Astrocyte of the spinal cord (primary cell): ENCODE results near the gene DENND1A.
A peak's percentile ranks its signal among the peaks of the same experiment; 100 is the strongest.
"Not testable (repeated sequence)": the region's sequence is repeated elsewhere in the genome, so short reads cannot be mapped to it uniquely, and the experiment has no call there.

Experiments used
- DNase-seq: peaks from one replicate; pipeline ENCODE4 v3.0.0; 2011; ENCODE audit warnings: low read depth, low spot score
- H3K4me3 ChIP-seq: 2 replicates; pipeline ENCODE4 v1.5.1; 2011; ENCODE audit warnings: low read depth, mild to moderate bottlenecking, low read length, moderate library complexity
- in situ Hi-C: cut with HindIII; loops from 2 replicates; pipeline ENCODE4 v1.10.0; 2017; ENCODE audit warnings: low sequenced_read_pairs
- TF ChIP-seq, protein P1 (sequence below): IDR thresholded peaks from 2 replicates; pipeline ENCODE4 v1.5.1; 2012; ENCODE audit warnings: low read depth, mild to moderate bottlenecking, low read length, inconsistent platforms

Gene DENND1A

GRCh38 chr9:123643518-123643917 lies 286.4 kb downstream of the DENND1A start:
- DNase-seq, result no peak
- in situ Hi-C loops, result no loop called here
- no peak overlapping the region for H3K4me3 ChIP-seq
- TF ChIP-seq, protein P1, sequence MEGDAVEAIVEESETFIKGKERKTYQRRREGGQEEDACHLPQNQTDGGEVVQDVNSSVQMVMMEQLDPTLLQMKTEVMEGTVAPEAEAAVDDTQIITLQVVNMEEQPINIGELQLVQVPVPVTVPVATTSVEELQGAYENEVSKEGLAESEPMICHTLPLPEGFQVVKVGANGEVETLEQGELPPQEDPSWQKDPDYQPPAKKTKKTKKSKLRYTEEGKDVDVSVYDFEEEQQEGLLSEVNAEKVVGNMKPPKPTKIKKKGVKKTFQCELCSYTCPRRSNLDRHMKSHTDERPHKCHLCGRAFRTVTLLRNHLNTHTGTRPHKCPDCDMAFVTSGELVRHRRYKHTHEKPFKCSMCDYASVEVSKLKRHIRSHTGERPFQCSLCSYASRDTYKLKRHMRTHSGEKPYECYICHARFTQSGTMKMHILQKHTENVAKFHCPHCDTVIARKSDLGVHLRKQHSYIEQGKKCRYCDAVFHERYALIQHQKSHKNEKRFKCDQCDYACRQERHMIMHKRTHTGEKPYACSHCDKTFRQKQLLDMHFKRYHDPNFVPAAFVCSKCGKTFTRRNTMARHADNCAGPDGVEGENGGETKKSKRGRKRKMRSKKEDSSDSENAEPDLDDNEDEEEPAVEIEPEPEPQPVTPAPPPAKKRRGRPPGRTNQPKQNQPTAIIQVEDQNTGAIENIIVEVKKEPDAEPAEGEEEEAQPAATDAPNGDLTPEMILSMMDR, result no peak

DNA sequence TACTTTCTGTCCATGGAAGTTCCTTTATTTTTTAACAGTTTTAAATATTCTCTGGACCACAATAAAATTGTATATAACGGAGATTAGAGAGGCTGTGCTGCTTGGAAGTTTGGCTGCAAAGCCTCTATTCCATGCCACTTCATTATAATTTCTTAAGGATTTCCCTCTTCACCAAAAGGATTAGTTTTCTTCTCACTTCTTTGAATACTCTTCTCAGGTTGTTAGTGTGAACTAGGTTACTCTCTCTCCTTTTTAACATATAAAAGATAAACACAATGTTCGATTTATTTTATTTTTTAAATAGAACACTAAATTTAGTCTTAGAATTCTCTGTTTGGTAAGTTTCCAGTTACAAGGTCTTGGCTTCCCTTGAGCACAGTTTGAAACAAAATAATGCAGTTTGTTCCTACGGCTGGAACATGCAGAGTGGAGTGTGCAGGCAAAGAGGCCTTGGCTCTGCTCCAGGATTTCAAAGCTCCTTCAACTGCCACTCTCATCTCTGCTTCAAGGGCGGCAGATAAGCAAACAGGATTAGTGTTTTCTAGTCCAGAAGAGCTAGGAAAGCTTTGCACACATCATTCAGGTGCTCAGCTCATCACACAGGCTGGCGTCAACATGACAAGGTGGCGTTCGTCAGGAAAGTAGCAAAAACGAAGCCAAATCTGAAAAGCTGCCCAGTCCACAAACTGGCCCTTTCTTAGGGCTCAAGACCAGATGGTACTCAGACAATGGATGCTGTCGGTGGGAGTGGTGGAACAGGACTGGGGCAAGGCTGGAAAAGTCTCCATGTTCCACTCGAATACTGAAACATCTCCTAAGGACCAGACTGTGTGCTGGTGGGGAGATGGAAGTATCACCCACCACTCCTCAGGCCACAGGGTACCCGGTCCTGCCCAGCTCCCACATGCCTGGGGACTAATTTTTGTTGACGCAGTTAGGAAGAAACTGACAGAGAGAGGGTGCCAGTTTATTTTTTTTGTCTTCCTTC lies 287.3 kb downstream of the DENND1A start:
- H3K4me3 ChIP-seq, result no peak overlapping the region
- DNase-seq, result peak; percentile 66
- TF ChIP-seq, protein P1, result no peak
- in situ Hi-C loops, result no loop called here

GRCh38 chr9:123640792-123641222 lies 289.1 kb downstream of the DENND1A start:
- no peak for DNase-seq
- TF ChIP-seq, protein P1, result no peak
- in situ Hi-C loops, result no loop called here
- H3K4me3 ChIP-seq, result no peak overlapping the region

- no peak overlapping the region for H3K4me3 ChIP-seq
- no peak for DNase-seq
- TF ChIP-seq, protein P1, result no peak
- in situ Hi-C loops, result no loop called here
Observed at GRCh38 chr9:123639743-123640142, 290.2 kb downstream of the DENND1A start.

GRCh38 chr9:123637945-123638634 lies 291.8 kb downstream of the DENND1A start:
- DNase-seq, result peak; percentile 45
- TF ChIP-seq, protein P1, result no peak
- H3K4me3 ChIP-seq, result peak overlapping the region; percentile 12
- in situ Hi-C loops, result no loop called here

GRCh38 chr9:123637606-123637944 lies 292.4 kb downstream of the DENND1A start:
- peak overlapping the region; percentile 12 for H3K4me3 ChIP-seq
- DNase-seq, result peak; percentile 77
- TF ChIP-seq, protein P1, result no peak
- in situ Hi-C loops, result no loop called here

DNA sequence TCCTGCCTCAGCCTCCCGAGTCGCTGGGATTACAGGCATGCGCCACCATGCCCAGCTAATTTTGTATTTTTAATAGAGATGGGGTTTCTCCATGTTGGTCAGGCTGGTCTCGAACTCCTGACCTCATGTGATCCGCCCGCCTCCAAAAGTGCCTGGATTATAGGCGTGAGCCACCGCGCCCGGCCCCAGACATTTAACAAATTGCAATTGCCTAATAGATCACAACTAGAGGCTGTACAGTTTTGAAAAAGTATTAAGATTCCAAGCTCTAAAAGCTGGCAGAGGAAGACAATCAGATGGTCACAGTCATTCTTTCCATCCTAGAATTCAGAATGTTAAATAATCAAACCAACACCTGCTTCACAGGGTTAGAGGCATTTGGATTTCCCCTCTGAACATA lies 293.1 kb downstream of the DENND1A start:
- H3K4me3 ChIP-seq, DNase-seq, in situ Hi-C loops: not testable (repeated sequence)
